Measurements from ENCODE around the gene SH3BP5L.
"Not testable (repeated sequence)": the region's sequence is repeated elsewhere in the genome, so short reads cannot be mapped to it uniquely, and the experiment has no call there.

SH3BP5L gene

DNA sequence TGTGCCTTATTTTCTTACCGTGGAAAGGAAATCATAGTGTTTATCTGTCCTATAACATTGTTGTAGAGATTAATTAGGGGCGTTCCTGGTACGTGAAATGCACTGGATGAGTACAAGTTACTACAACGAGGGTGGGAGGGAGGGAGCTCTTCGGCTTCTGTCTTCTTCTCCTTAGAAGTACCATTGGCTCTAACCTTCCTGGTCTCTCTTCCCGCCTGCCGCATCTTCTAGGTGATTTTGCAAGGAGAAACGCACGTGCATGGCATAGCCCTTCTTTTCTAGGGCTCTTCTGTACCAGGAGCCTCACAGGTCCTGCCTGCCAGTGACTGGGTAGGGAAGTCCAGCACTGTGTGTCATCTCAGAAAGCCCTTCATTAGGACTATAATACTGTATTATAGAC is 16.8 kb downstream of the SH3BP5L start:
- DNase-seq, result no peak

DNA sequence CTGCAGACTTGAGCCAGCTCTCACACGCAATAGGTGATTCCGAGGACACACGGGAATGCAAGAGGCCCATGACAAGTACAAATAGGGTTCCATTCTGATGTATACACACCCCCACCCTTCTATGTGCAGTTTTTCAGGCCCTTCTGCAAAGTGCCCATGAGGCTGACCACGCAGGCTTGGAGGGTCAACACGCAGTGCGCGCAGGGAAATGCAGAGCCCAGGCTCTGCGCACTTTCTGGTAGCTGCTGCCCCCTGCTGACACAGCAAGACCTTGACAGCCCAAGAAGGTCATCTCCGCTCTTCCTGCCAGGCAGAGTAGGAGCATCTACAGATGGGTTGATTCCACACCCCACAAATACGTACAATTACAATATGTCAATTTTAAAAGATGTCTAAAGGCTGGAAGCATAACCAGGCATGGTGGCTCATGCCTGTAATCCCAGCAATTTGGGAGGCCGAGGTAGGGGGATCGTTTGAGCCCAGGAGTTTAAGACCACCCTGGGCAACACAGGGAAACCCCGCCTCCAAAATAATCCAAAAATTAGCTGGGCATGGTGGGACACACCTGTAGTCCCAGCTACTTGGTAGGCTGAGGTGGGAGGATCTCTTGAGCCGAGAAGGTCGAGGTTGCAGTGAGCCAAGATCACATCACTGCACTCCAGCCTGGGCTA is 18.5 kb downstream of the SH3BP5L start:
- DNase-seq, result peak; percentile 75

DNA sequence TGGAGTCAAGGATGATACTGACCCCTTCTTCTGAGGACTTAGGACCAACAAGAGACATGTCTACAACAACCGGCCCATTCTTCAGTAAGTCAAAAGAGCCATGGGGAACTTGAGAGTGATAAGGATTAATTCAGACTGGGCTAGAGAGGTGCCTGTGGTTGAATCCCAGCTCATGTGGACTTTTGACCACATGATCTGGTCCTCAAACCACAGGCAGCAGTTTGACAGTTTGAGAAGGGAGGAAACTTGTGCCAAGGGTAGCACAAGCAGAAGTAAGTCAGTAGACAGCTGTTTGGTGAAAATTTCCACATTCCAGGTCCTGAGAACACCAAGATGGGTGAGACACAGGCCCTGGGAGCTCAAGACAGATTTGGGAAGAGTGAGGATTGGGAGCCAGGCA is 19.8 kb downstream of the SH3BP5L start:
- DNase-seq, result no peak

DNA sequence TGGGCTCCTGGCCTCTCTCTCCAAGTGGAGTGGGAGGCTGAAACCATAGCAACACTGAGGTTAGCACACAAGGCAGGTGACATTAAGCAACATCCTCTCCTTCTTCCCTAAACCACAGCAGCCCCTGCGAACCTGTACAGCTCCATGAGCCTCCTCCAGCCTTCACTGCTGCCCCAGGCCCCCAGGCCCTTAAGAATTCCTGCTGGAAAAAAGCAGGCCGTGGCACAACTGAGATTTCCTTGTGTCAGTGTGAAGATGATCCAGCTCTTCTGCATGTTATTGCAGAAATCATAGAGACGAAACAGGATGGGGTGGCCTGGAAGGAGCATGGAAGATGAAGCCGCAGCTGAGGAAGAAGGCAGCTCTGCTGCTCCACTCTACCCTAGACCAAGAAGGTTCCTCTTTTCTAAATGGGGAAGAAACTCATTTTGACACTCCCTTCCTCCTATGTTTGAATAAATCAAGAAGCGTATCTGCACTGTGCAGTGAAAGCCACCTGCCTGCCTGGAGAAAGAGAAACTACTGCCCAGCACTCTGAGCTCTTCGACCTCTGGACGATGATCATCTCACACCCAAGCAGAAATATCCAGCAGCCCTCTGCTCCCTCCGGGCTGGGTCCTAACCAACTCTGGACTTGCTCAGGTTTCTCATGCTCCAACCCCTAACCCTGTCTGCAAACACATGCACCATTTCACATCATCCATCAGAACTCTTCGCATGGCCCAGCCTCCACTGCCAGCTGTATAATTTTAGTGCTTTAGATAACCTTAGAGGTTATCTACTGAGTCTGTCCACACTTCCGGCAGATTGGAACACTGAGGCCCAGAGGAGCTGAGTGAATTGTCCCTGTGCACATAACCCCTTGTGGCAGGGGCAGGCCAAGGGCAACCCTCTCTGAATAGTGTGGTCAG is 20.7 kb downstream of the SH3BP5L start:
- DNase-seq, result no peak

DNA sequence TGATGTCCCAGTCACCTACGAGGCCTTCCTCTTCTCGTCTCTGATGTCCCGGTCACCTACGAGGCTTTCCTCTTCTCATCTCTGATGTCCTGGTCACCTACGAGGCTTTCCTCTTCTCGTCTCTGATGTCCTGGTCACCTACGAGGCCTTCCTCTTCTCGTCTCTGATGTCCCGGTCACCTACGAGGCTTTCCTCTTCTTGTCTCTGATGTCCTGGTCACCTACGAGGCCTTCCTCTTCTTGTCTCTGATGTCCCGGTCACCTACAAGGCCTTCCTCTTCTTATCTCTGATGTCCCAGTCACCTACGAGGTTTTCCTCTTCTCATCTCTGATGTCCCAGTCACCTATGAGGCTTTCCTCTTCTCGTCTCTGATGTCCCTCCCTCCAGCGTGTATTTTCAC is 22.2 kb downstream of the SH3BP5L start:
- DNase-seq, result not testable (repeated sequence)

DNA sequence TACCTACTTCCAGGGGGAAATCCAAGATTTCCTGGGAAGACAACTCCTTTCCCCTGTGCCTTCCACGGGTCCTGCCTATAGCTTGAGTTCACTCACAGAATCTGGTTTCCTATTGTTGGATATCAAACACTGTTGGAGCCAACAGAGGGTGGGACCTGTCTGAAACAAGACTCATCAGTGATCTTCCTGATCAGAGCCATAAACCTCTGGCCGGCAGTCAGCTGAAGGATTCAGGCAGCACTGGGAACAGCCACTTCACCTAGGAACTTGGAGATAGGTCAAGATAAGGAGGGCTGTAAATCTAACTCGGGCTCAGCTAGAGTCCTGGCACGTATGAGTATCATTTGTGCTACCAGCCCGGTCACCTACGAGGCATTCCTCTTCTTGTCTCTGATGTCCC is 23.3 kb downstream of the SH3BP5L start:
- DNase-seq, result no peak

DNA sequence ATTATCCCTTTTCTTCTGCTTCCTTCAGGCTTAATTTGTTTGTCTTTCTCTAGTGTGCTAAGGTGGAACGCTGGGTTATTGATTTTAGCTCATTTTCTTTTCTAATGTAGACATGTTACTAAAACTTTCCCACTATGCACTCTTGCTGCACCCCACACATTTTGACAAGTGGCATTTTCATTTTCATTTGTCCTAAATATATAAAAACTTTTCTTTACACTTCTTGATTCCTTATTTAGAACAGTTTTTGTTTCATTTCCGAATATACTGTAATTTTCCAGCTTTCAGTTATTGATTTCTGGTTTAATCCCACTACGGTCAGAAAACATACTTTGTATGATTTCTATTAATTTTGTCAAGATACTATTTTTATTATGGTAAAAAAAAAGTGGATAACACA is 25.3 kb downstream of the SH3BP5L start:
- no peak for DNase-seq

DNA sequence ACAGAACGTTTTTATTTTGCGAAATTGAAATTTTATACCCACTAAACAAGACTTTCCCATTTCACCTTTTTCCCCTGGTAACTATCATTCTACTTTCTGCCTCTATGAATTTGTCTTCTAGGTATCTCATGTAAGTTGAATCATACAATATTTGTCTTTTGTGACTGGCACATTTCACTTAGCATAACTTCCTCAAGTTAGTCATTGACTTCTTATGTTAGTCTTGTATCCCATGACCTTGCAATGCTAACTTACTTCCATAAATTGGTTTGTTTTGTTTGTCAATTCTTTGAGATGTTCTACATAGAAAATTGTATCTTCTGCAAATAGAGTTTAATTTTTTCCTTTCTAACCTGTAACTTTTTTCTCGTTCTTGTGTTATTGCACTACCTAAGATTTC is 26.9 kb downstream of the SH3BP5L start:
- no peak for DNase-seq

DNA sequence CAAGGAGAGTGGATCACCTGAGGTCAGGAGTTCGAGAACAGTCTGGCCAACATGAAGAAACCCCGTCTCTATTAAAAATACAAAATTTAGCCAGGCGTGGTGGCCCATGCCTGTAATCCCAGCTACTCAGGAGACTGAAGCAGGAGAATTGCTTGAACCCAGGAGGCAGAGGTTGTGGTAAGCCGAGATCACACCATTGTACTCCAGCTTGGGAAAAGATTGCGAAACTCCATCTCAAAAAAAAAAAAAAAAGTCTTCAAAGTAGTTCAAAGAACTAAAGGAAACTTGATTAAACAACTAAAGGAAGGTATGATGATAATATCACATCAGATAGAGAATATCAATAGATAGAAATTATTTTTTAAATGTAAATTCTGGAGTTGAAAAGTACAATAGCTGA is 31.1 kb downstream of the SH3BP5L start:
- not testable (repeated sequence) for DNase-seq

DNA sequence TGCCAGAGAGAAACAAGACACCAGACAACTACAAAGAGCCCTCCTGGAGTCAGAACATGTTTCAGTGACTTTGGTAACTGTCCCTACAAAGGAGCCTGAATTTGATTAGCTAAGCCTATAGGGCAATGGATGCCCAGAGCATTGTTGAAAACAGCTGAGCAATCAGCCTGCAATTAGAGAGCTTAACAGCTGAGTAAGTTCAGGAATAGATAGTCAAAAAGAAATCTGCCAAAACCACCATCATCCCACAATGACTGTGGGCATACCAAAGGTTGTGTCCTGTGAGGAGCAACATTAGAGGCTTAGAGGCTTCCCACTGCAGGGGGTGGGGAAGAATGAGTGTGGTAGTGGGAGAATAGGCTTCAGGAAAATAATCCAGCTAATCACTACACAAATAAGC is 32.1 kb downstream of the SH3BP5L start:
- no peak for DNase-seq

DNA sequence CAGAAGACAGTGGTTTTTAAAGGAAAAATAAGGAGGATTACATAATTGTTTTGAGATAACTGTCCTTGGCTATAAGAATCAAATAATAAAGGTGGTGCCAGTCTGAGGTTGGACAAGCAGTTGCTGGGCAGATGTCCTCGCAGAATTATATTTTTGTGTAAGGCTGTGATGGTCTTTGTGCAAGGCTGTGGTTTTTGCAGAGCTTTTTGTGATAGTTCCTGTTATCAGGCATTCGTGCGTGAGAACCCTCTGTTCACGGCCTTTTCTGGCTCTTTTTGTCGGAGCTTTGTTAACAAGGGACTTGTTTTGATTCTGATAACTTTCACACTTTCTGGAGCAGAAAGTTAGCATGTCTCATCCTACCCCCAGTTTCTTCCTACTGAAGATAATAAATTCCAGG is 33.4 kb downstream of the SH3BP5L start:
- DNase-seq, result no peak

DNA sequence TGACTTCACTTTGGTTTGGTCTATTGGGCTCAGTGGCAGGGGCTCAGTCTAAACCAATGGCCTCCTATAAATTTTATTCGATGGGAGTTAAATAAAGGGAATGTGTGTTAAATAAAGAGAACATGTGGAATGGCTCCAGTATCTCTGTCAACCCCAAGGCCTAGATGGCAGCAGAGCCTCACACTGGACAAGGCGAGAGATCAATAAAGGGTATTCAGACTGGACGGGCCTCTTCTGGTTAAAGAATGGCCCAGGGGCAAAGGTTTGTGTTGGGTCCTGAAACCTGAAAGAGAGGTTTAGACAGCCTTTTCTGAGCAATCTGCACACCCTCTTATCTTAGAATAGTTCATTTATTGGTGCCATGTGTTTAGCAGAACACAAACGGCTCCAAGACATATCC is 34.7 kb downstream of the SH3BP5L start:
- no peak for DNase-seq

DNA sequence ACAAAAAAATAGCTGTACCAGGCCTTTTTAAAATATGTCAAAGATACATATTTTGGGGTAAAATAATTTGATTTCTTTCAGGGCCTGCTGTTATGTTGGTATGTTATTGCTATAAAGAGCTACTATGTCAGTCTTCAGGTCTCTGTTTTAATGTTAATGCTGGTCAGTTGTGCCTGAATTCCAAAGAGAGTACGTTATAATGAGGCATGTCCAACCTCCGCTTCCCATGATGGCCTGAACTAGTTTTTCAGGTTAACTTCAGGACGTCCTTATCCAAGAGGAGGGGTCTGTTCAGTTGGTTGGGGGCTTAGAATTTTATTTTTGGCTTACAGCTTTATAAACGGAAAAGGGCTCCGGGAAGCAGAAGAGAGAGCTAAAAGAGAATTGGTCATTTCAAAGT is 35.3 kb downstream of the SH3BP5L start:
- DNase-seq, result no peak

DNA sequence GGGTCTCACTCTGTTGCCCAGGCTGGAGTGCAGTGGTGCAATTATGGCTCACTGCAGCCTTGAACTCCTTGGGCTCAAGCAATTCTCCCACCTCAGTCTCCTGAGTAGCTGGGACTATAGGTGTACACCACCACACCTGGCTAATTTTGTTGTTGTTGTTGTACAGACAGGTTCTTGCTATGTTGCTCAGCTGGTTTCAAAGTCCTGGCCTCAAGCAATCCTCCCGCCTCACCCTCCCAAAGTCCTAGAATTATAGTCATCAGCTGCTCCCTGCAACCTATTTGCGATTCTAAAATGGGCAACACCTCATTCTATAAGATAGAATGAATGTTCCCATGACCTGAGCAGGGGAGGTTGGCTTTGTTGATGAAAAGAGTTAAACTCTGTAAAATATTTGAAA is 36.4 kb downstream of the SH3BP5L start:
- DNase-seq, result not testable (repeated sequence)

DNA sequence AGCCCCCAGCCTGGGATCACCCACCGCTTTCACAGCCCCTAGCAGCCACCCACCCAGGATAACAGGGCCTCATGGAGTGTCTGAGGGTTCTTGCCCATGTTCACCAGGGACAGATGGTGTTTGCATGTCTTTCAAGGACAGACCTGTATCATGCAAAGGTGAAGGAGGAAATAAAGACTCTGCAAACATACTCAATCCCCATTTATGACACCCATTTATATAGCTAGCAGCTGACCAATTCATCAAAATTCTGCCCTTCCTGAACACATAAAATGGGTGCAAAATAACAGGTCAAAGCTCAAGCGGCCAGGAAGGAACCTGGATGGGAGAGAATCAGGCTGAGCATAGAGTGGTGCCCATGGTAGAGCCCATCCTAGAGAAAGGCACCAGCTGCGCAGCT is 37.4 kb downstream of the SH3BP5L start:
- no peak for DNase-seq

DNA sequence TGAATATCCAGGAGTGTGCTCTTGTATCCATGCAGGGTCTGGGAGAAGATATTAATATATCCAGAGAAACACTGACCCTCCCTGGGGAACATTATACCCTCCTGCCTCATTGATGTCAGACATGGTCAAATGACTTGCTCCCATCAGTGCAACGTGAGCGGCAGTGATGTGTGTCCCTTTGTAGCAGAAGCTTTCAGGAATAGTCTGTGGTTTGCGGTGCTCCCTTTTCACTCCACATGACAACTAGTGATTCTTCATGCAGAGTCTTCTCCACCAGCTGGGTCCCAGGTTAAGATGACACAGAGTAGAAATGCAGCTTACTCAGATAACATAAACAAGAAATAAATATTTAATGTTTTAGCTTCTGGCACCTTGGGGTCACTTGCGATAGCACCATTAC is 38.3 kb downstream of the SH3BP5L start:
- DNase-seq, result no peak

DNA sequence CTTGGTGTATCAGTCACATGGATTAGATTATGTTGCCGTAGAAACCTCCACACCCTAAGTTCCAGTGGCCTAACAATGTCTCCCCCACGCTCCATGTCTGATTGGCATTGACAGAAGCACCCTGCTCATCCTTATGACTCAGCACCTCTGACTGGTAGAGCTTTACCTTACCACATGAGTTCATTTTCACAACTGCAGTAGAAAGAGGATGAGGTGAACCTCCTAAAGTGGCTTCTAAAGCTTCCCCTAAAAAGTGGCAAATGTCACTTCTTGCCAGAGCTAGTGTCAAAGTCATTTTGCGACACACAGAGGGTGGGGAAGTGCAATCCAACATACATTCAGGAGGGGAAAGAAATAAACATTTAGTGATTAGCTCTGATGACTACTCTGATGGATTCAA is 39.6 kb downstream of the SH3BP5L start:
- DNase-seq, result no peak

DNA sequence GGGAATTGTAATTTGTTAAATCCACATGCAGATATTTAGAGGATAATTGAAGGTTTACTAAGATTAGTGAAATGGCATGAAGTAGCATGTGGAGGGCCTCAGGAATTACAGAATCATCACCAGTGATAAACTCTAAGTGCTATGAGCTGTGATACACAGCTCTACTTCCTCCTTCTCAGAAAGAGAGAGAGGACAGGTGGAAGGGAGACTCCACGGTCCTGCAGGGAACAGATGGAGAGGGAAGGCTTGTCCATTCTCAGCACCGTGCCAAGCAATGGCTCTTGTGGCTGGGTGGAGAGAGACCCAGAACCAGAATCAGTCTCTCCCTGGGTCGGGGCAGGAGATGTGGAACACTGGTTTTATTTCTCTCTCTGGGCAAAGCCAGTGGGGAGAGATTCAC is 42.3 kb downstream of the SH3BP5L start:
- DNase-seq, result no peak

DNA sequence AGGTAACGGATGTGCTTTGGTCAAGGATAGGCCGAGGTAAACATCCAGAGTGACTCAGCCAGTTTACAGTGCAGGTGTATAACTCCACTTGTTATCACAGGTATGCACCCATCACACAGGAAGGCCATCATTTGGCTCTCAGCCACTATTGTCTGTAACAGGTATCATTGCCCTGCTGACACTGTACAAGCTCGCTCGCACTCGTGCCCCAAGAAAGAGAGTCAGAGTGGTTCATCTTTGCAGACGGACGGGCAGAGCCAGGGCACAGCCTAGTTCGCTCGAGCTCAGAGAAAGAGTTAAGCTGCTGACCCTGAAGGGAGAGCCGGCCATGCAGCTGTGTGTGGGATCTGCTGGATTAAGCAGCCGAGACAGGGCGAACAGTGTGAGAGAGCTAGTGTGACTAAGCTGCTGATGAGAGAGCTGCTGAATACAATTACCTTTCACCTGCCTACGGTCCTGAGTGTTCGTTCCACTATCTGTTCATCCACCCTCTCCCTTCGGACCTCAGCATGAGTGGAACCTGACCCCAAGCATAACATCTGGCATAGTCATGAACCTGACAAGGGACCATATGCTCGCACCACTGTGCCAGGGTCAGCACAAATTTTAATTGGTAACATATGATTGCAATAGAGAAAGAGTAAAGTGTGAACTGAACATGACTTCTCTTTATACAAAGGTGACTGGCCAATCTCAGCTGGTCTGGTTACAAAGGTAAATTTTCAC is 43.1 kb downstream of the SH3BP5L start:
- no peak for DNase-seq

DNA sequence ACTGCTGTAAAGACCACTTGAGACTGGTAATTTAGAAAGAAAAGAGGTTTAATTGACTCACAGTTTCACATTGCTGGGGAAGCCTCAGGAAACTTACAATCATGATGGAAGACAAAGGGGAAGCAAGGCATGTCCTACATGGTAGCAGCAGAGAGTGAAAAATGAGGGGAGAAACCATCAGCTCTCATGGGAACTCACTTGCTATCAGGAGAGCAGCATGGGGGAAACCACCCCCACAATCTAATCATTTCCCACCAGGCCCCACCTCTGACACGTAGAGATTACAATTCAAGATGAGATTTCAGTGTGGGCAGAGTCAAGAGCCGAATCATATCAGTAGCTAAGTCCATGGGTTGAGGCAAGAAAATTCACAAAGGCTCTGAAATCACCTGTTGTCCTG is 46.4 kb downstream of the SH3BP5L start:
- DNase-seq, result no peak

DNA sequence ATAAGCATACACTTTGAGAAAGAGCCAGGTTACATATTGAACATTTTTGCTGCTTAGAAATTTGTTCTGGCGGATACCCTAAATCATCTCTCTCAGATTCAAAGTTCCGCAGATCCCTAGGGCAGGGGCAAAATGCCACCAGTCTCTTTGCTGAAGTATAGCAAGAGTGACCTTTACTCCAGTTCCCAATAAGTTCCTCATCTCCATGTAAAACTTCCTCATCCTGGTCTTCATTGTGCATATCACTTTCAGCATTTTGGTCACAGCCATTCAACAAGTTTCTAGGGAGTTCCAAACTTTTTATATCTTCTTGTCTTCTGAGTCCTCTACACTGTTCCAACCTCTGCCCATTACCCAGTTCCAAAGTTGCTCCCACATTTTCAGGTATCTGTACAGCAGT is 46.8 kb downstream of the SH3BP5L start:
- no peak for DNase-seq

DNA sequence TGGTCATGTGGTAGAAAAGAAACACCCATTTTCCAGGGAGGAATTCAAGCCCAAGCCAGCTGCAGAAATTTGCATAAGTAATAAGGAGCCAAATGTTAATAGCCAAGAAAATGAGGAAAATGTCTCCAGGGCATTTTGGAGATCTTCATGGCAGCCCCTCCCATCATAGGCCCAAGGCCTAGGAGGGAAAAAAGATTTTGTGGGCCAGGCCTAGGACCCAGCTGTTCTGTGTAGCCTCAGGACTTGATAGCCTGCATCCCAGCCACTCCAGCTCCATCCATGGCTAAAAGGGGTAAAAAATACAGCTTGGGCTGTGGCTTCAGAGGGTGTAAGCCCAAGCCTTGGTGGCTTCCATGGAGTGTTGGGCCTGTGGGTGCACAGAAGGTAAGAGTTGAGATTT is 48.7 kb downstream of the SH3BP5L start:
- no peak for DNase-seq

DNA sequence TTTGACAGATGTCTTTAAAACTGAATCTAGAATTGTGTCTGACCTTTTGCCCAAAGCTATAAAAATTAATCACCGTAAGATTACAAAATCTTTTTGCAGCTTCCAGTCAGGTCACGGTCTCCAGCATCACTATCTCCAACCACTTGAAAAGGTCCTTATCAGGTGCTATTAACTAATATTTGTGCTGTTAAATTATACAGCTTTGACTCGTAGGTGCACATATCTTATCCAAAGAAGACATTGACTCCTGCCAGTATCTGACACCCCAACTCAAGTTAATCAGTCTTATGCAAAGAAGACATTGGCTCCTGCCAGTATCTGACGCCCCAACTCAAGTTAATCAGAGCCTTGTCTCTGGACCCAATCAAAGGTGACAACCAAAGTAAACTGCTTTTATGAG is 50.3 kb downstream of the SH3BP5L start:
- no peak for DNase-seq
